A549 (cell line): ENCODE data around the gene PDXP. TPM values are rescaled to one million over a fixed set of nuclear protein-coding genes. Genes with fewer than 3 reads are reported as not detected.
"Not testable (repeated sequence)": the region's sequence is repeated elsewhere in the genome, so short reads cannot be mapped to it uniquely, and the experiment has no call there.

Experiments
- ATAC-seq, 2 experiments: fragments of 200-7000 bp in 1 of 2; fragments of >200 bp in 1 of 2; cut with Nextera tagmentation in 1 of 2; cut with Tn5 transposase in 1 of 2; 3 replicates each; pipeline versions ENCODE4 v1.8.0 to v1.9.1; 2018 to 2020; ENCODE audit warnings: mild to moderate bottlenecking in 1 of 2, moderate library complexity in 1 of 2
- CTCF ChIA-PET: fragments of 300-600 bp; sonication (Branson Sonifier 250); formaldehyde crosslinking; extraction: SDS; loops from one replicate; lab custom pipeline; 2021; ENCODE audit warnings: antibody characterized with exemption, inconsistent platforms; lab: Yijun Ruan, JAX
- POLR2A ChIA-PET: fragments of 350-600 bp; formaldehyde crosslinking; extraction: SDS; loops from one replicate; lab custom pipeline; 2021; ENCODE audit warnings: antibody characterized with exemption, inconsistent platforms; lab: Yijun Ruan, JAX
- DNase-seq, 2 experiments: peaks; one replicate each; pipeline versions ENCODE4 v3.0.0 to v3.0.0-alpha.2; 2011 to 2016; ENCODE audit warnings: low read depth in 1 of 2, low spot score in 1 of 2
- FAIRE-seq: peaks from 2 replicates; lab custom pipeline; 2011; peaks lifted over from hg19 to GRCh38; lab: Jason Lieb, UNC
- H3K27ac ChIP-seq, 2 experiments: fragments of >200 bp; sonication (Bioruptor Twin); formaldehyde crosslinking; 3 replicates each; pipeline ENCODE4 v1.5.1; 2016 to 2017
- H3K4me1 ChIP-seq: fragments of >200 bp; sonication (Bioruptor Twin); formaldehyde crosslinking; 3 replicates; pipeline ENCODE4 v1.6.1; 2016
- H3K4me2 ChIP-seq: fragments of >200 bp; sonication (Bioruptor Twin); formaldehyde crosslinking; 3 replicates; pipeline ENCODE4 v1.6.1; 2016
- H3K4me3 ChIP-seq: fragments of >200 bp; sonication (Bioruptor Twin); formaldehyde crosslinking; 3 replicates; pipeline ENCODE4 v1.5.1; 2016
- H3K9me3 ChIP-seq: fragments of >200 bp; sonication (Bioruptor Twin); formaldehyde crosslinking; 3 replicates; pipeline ENCODE4 v1.6.1; 2016
- ATOH8 ChIP-seq: fragments of 250-450 bp; sonication (Bioruptor Pico); IDR thresholded peaks from 2 replicates; pipeline ENCODE4 v1.5.0; 2020; ENCODE audit warnings: low read depth, mild to moderate bottlenecking, moderate library complexity
- CHD2 ChIP-seq: fragments of 150-350 bp; IDR thresholded peaks from 2 replicates; pipeline ENCODE4 v1.6.1; 2014; ENCODE audit warnings: low read length; ENCODE audit not compliant: partially characterized antibody
- CHD4 ChIP-seq: fragments of 200-600 bp; sonication (generic); IDR thresholded peaks from 2 replicates; pipeline ENCODE4 v1.6.1; 2016; ENCODE audit warnings: antibody characterized with exemption, mild to moderate bottlenecking, borderline replicate concordance
- CTCF ChIP-seq: fragments of >200 bp; sonication (Bioruptor Twin); formaldehyde crosslinking; IDR thresholded peaks from 3 replicates; pipeline ENCODE4 v1.5.1; 2016
- EHF ChIP-seq: fragments of 250-450 bp; sonication (Bioruptor Pico); IDR thresholded peaks from 2 replicates; pipeline ENCODE4 v1.5.0; 2020; ENCODE audit warnings: mild to moderate bottlenecking
- ELK1 ChIP-seq: fragments of 150-350 bp; IDR thresholded peaks from 2 replicates; pipeline ENCODE4 v1.6.1; 2014; ENCODE audit warnings: low read depth, mild to moderate bottlenecking, low read length
- EP300 ChIP-seq, 2 experiments: fragments of >200 bp; sonication (Bioruptor Twin); formaldehyde crosslinking; IDR thresholded peaks; 2 replicates in 1 of 2; 3 replicates in 1 of 2; pipeline ENCODE4 v1.6.1; 2016 to 2017
- ESRRA ChIP-seq: fragments of 150-350 bp; IDR thresholded peaks from 2 replicates; pipeline ENCODE4 v1.6.1; 2014; ENCODE audit warnings: mild to moderate bottlenecking, low read length, borderline replicate concordance
- GATA3 ChIP-seq: IDR thresholded peaks from 2 replicates; pipeline ENCODE4 v1.6.1; 2012; ENCODE audit warnings: borderline replicate concordance
- HDAC2 ChIP-seq: fragments of 200-600 bp; sonication (generic); IDR thresholded peaks from 2 replicates; pipeline ENCODE4 v1.6.1; 2016
- HEYL ChIP-seq: fragments of 250-450 bp; sonication (Bioruptor Pico); IDR thresholded peaks from 2 replicates; pipeline ENCODE4 v1.8.0; 2021; ENCODE audit warnings: mild to moderate bottlenecking, moderate library complexity
- HMGXB4 ChIP-seq: fragments of 250-450 bp; sonication (Bioruptor Pico); IDR thresholded peaks from 2 replicates; pipeline ENCODE4 v1.5.0; 2021; ENCODE audit warnings: mild to moderate bottlenecking, moderate library complexity, borderline replicate concordance
- HOXA7 ChIP-seq: fragments of 250-450 bp; sonication (Bioruptor Pico); IDR thresholded peaks from 2 replicates; pipeline ENCODE4 v1.5.0; 2020; ENCODE audit warnings: mild to moderate bottlenecking, moderate library complexity
- KDM1A ChIP-seq: fragments of 200-600 bp; sonication (generic); IDR thresholded peaks from 2 replicates; pipeline ENCODE4 v1.6.1; 2016; ENCODE audit warnings: low read depth, mild to moderate bottlenecking
- MAX ChIP-seq: IDR thresholded peaks from 2 replicates; pipeline ENCODE4 v1.6.1; 2012
- NPAS2 ChIP-seq: fragments of 250-450 bp; sonication (Bioruptor Pico); IDR thresholded peaks from 2 replicates; pipeline ENCODE4 v1.8.0; 2022; ENCODE audit warnings: mild to moderate bottlenecking, moderate library complexity, borderline replicate concordance
- PBX3 ChIP-seq: IDR thresholded peaks from 2 replicates; pipeline ENCODE4 v1.6.1; 2012
- PHF8 ChIP-seq: fragments of 200-600 bp; sonication (generic); IDR thresholded peaks from 2 replicates; pipeline ENCODE4 v1.6.1; 2016; ENCODE audit warnings: low read depth, mild to moderate bottlenecking, antibody characterized with exemption, moderate library complexity, borderline replicate concordance
- POLR2AphosphoS2 ChIP-seq: conservative IDR thresholded peaks from 2 replicates; pipeline ENCODE4 v1.6.1; 2012; ENCODE audit warnings: low read length, improper control_type of control experiment, inconsistent platforms
- ZSCAN20 ChIP-seq: fragments of 250-450 bp; sonication (Bioruptor Pico); IDR thresholded peaks from 2 replicates; pipeline ENCODE4 v1.8.0; 2022; ENCODE audit warnings: mild to moderate bottlenecking, moderate library complexity
- WGBS: methylation state at CpG from one replicate; pipeline ENCODE4 v1.1.6; 2017; ENCODE audit errors: missing lambda C conversion rate; 5-methylcytosine and 5-hydroxymethylcytosine counted together
- polyA plus RNA-seq, 4 experiments: library from polyadenylated mRNA; depleted of rRNA in 3 of 4; stranded (reverse); fragments of >200 nt; fragmentation: RNase III in 1 of 4; extraction: RNeasy Plus Mini Kit Qiagen cat#74134 plus additional on column Dnase treatment in 1 of 4; gene quantifications; 2 replicates in 3 of 4; 3 replicates in 1 of 4; pipeline ENCODE4 v1.2.3, GENCODE V29; 2011 to 2017

Gene PDXP
- polyA plus RNA-seq, 2 of the 4 experiments (the other 2 are of a cell fraction) = 11.5 to 13.1 TPM

GRCh38 chr22:37655252-37655563 lies 3.3 kb upstream of the PDXP start (continued):
- TF ChIP-seq MAX = no peak

GRCh38 chr22:37656583-37656982 lies 1.9 kb upstream of the PDXP start:
- not testable (repeated sequence) for H3K4me2 ChIP-seq, H3K4me3 ChIP-seq, H3K27ac ChIP-seq, H3K9me3 ChIP-seq, FAIRE-seq, ATAC-seq, DNase-seq
- peaks cover 15% of the 10 kb centered on the region for H3K4me1 ChIP-seq
- 89% methylated on average over 4 of the region's 4 CpGs for WGBS
- ChIA-PET POLR2A (interaction anchor here (2.6 kb wide), 1 partner anchor 19 kb away, joined by 31 read pairs; the partner anchor contains the start of gene LGALS1), CTCF (interaction anchor here (3.4 to 8.3 kb wide), 2 partner anchors 14 to 25 kb away, joined by 24 to 67 read pairs; no protein-coding TSS in a partner anchor)

- peak overlapping the region; percentile 50 for H3K4me3 ChIP-seq
- no peaks in the 10 kb centered on the region for H3K9me3 ChIP-seq
- TF ChIP-seq HOXA7 (CRISPR knock-in tag) (no peak), MAX (no peak), CHD2 (no peak), ESRRA (no peak), POLR2AphosphoS2 (no peak), PHF8 (no peak), ZSCAN20 (CRISPR knock-in tag) (no peak), HDAC2 (no peak), GATA3 (no peak), HMGXB4 (CRISPR knock-in tag) (no peak), PBX3 (no peak), ATOH8 (CRISPR knock-in tag) (no peak)
- H3K4me1 ChIP-seq = peaks cover 15% of the 10 kb centered on the region
- ATAC-seq (peak; percentile 27 to 45; a peak in 3 of 6 replicates), FAIRE-seq (no peak), DNase-seq (no peak)
- H3K27ac ChIP-seq = peak overlapping the region; percentile 66 to 80
- peak overlapping the region; percentile 88 for H3K4me2 ChIP-seq
- POLR2A ChIA-PET = interaction anchor here (0.8 to 2.6 kb wide), 12 partner anchors 14 to 149 kb away, joined by 3 to 31 read pairs (median 5); partner anchors contain the start of genes GCAT, LGALS1 and NOL12
- WGBS = 8% methylated on average over 6 of the region's 6 CpGs
- CTCF ChIA-PET = interaction anchor here (0.8 to 8.3 kb wide), 10 partner anchors 9 to 50 kb away, joined by 3 to 67 read pairs (median 4); partner anchors contain the start of genes GGA1, SH3BP1 and TRIOBP
Observed at GRCh38 chr22:37657590-37658132, 862 bp upstream of the PDXP start.

GRCh38 chr22:37659066-37659896 lies 758 bp downstream of the PDXP start:
- ATAC-seq = peak in 1 of 2 experiments; percentile 36; a peak in 2 of 6 replicates
- DNase-seq = no peak
- H3K4me3 ChIP-seq = peak overlapping the region; percentile 82
- POLR2A ChIA-PET = interaction anchor here (0.7 to 2.6 kb wide), 9 partner anchors 16 to 597 kb away, joined by 3 to 31 read pairs (median 5); partner anchors contain the start of genes LGALS1 and NOL12
- H3K4me2 ChIP-seq = peak overlapping the region; percentile 98
- peaks cover 15% of the 10 kb centered on the region for H3K4me1 ChIP-seq
- FAIRE-seq = no peak
- 22% methylated on average over 13 of the region's 68 CpGs for WGBS
- H3K27ac ChIP-seq = peak overlapping the region; percentile 77 to 92
- H3K9me3 ChIP-seq = no peaks in the 10 kb centered on the region
- CTCF ChIA-PET = interaction anchor here (0.7 to 8.3 kb wide), 11 partner anchors 10 to 158 kb away, joined by 3 to 67 read pairs (median 4); partner anchors contain the start of genes GGA1, LGALS1 and SH3BP1
- TF ChIP-seq EP300 (IDR thresholded peaks at IDR 0.05) (no peak), EHF (CRISPR knock-in tag) (no peak), CHD4 (no peak), NPAS2 (CRISPR knock-in tag) (no peak), HEYL (no peak), KDM1A (no peak), ELK1 (no peak), CTCF (no peak)
